ENCODE measurements around the gene SERPING1. TPM values are rescaled to one million over a fixed set of nuclear protein-coding genes. Genes with fewer than 3 reads are reported as not detected.

SERPING1 gene
- total and polyA plus RNA-seq, 2 of the 13 experiments (the other 11 are each of a cell fraction or from before 2014, with no cell fraction given) = 2.0 to 10.4 TPM

- TF ChIP-seq ZBTB14 (CRISPR knock-in tag; IDR thresholded peaks at IDR 0.05) = no peak; the same call in none of the 2 replicates
- no peak; the same call in 1 of the 2 replicates for TF ChIP-seq ZNF614 (CRISPR knock-in tag; IDR thresholded peaks at IDR 0.05; ENCODE audit: borderline replicate concordance)
- no peak for TF ChIP-seq EHMT2 (IDR thresholded peaks at IDR 0.05; ENCODE audit: borderline replicate concordance, low read depth, low read length)
- TF ChIP-seq ZNF407 (CRISPR knock-in tag; IDR thresholded peaks at IDR 0.05; ENCODE audit: not compliant biosample characterization) = peak; percentile 57
- 0 out of 2 replicates have a peak, but pooled peaks have one; percentile 16 for TF ChIP-seq ZNF160 (CRISPR knock-in tag; IDR thresholded peaks at IDR 0.05)
- TF ChIP-seq ZNF503 (CRISPR knock-in tag; IDR thresholded peaks at IDR 0.05) = peak; percentile 20; the same call in 1 of the 2 replicates
- TF ChIP-seq KLF13 (CRISPR knock-in tag; IDR thresholded peaks at IDR 0.05) = no peak
- TF ChIP-seq TRIM24 (CRISPR knock-in tag; IDR thresholded peaks at IDR 0.05) = no peak
- TF ChIP-seq U2AF1 (optimal IDR thresholded peaks at IDR 0.05; ENCODE audit: low read depth, low read length) = no peak
- TF ChIP-seq ZC3H13 (CRISPR knock-in tag; IDR thresholded peaks at IDR 0.05) = peak; percentile 78; the same call in 1 of the 2 replicates
- TF ChIP-seq BCLAF1 (IDR thresholded peaks at IDR 0.05) = no peak
- peak; percentile 62 for TF ChIP-seq ZNF556 (CRISPR knock-in tag; IDR thresholded peaks at IDR 0.05; ENCODE audit: borderline replicate concordance)
- peak; percentile 97 for TF ChIP-seq CHD2 (IDR thresholded peaks at IDR 0.05; ENCODE audit: low read depth, low read length)
- peak; percentile 98 for TF ChIP-seq ELF1 (CRISPR knock-in tag; IDR thresholded peaks at IDR 0.05)
Observed at GRCh38 chr11:57657194-57658022, 59.9 kb downstream of the SERPING1 start, which contains the start of gene CLP1 (continued).
